SU-DHL-6 (cell line): Measurements from ENCODE around the gene MYORG.

Experiments
- EZH2phosphoT487 ChIP-seq: fragments of 200-600 bp; sonication (generic), shearing (Covaris generic); conservative IDR thresholded peaks from 2 replicates; pipeline ENCODE4 v1.6.1; 2018; ENCODE audit warnings: mild to moderate bottlenecking, antibody characterized with exemption, low read length, moderate library complexity, mixed read lengths
- TF ChIP-seq, protein P1 (sequence below): fragments of 200-600 bp; sonication (generic); IDR thresholded peaks from one replicate; pipeline ENCODE4 v1.5.1; 2017; ENCODE audit warnings: antibody characterized with exemption, mild to moderate bottlenecking, low read length, moderate library complexity; ENCODE audit not compliant: insufficient read depth, poor library complexity, severe bottlenecking

DNA sequence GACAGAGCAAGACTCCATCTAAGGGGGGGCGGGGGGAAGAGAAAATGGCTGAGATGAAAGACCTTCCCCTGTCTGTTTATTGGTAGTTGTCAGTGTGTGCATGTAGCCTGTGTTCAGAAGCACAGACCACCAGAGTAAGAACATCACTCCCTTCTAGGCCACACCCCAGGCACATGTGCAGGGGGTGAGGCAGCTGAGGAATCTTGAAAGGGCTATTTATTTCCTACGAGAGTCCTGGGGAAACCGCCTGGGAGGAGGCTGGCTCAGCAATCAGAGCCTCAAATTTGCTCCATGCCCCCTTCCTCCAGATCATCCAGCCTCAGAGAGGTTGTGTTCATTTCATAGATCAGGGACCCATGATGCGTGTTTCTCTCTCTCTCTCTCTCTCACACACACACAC lies 7.1 kb downstream of the MYORG start:
- TF ChIP-seq, protein P1, sequence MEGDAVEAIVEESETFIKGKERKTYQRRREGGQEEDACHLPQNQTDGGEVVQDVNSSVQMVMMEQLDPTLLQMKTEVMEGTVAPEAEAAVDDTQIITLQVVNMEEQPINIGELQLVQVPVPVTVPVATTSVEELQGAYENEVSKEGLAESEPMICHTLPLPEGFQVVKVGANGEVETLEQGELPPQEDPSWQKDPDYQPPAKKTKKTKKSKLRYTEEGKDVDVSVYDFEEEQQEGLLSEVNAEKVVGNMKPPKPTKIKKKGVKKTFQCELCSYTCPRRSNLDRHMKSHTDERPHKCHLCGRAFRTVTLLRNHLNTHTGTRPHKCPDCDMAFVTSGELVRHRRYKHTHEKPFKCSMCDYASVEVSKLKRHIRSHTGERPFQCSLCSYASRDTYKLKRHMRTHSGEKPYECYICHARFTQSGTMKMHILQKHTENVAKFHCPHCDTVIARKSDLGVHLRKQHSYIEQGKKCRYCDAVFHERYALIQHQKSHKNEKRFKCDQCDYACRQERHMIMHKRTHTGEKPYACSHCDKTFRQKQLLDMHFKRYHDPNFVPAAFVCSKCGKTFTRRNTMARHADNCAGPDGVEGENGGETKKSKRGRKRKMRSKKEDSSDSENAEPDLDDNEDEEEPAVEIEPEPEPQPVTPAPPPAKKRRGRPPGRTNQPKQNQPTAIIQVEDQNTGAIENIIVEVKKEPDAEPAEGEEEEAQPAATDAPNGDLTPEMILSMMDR, result no peak
- TF ChIP-seq EZH2phosphoT487, result no peak
